Mesothelial cell of epicardium (in vitro differentiated cells): ENCODE data around the gene C3orf20. TPM values are rescaled to one million over a fixed set of nuclear protein-coding genes. Genes with fewer than 3 reads are reported as not detected.

Experiments used
- DNase-seq, 2 experiments: peaks; one replicate each; pipeline ENCODE4 v3.0.0; 2021; ENCODE audit warnings: low spot score in 2 of 2; ENCODE audit not compliant: unreplicated experiment in 2 of 2
- H3K27ac Mint-ChIP-seq: 2 replicates; pipeline ENCODE4 v1.8.0; 2021; ENCODE audit warnings: mixed read lengths
- H3K27me3 Mint-ChIP-seq: 2 replicates; pipeline ENCODE4 v1.8.0; 2021; ENCODE audit warnings: low read depth, mixed read lengths
- H3K36me3 Mint-ChIP-seq: 2 replicates; pipeline ENCODE4 v1.8.0; 2021; ENCODE audit warnings: mixed read lengths
- H3K4me1 Mint-ChIP-seq: 2 replicates; pipeline ENCODE4 v1.8.0; 2021; ENCODE audit warnings: mixed read lengths
- H3K4me3 Mint-ChIP-seq: 2 replicates; pipeline ENCODE4 v1.8.0; 2021; ENCODE audit warnings: mild to moderate bottlenecking, moderate library complexity, mixed read lengths
- H3K9me3 Mint-ChIP-seq: 2 replicates; pipeline ENCODE4 v1.8.0; 2021; ENCODE audit warnings: mixed read lengths
- CTCF ChIP-seq: fragments of 200-600 bp; sonication (generic); IDR thresholded peaks from one replicate; pipeline ENCODE4 v1.5.0; 2021; ENCODE audit warnings: antibody characterized with exemption; ENCODE audit not compliant: unreplicated experiment
- total RNA-seq: library from RNA; stranded (reverse); gene quantifications from 3 replicates; pipeline ENCODE4 v1.2.1, GENCODE V29; 2021

The C3orf20 gene
- 0.09 to 0.13 TPM (median 0.11 TPM) in 3 replicates for total RNA-seq

- Mint-ChIP-seq H3K4me3 (no peak within 1 kb of the TSS), H3K4me1 (peaks cover 2% of the 10 kb centered on the region), H3K9me3 (peaks cover under 1% of the 10 kb centered on the region), H3K36me3 (peaks cover 17% of the 10 kb centered on the region), H3K27ac (no peak within 1 kb of the TSS), H3K27me3 (no peaks in the 10 kb centered on the region)
- no peak for TF ChIP-seq CTCF
- DNase-seq = no peak
Observed at GRCh38 chr3:14674841-14675240, at the start of gene C3orf20. TSS of gene C3orf20 (plus strand) at chr3:14675141. CDS start at chr3:14682714, 7,573 bp downstream.

- no peak for TF ChIP-seq CTCF
- peaks cover 28% of the 10 kb centered on the region for H3K27me3 Mint-ChIP-seq
- DNase-seq = no peak
- H3K4me1 Mint-ChIP-seq = peaks cover 8% of the 10 kb centered on the region
- no peak overlapping the region for H3K4me3 Mint-ChIP-seq
- H3K9me3 Mint-ChIP-seq = peaks cover 7% of the 10 kb centered on the region
- H3K36me3 Mint-ChIP-seq = no peaks in the 10 kb centered on the region
- no peak overlapping the region for H3K27ac Mint-ChIP-seq
Observed at GRCh38 chr3:14625443-14625842, 49.5 kb upstream of the C3orf20 start.

GRCh38 chr3:14627815-14628214, 47.1 kb upstream of the C3orf20 start:
- no peak for TF ChIP-seq CTCF
- Mint-ChIP-seq H3K27me3 (peaks cover 36% of the 10 kb centered on the region), H3K27ac (no peak overlapping the region), H3K4me1 (peaks cover 8% of the 10 kb centered on the region), H3K9me3 (peaks cover 7% of the 10 kb centered on the region), H3K4me3 (no peak overlapping the region), H3K36me3 (no peaks in the 10 kb centered on the region)
- DNase-seq = no peak

GRCh38 chr3:14628406-14628805, 46.5 kb upstream of the C3orf20 start:
- Mint-ChIP-seq H3K27ac (no peak overlapping the region), H3K4me3 (no peak overlapping the region), H3K9me3 (peaks cover 7% of the 10 kb centered on the region), H3K36me3 (no peaks in the 10 kb centered on the region), H3K4me1 (peaks cover 8% of the 10 kb centered on the region), H3K27me3 (peaks cover 34% of the 10 kb centered on the region)
- TF ChIP-seq CTCF = no peak
- DNase-seq = no peak

- TF ChIP-seq CTCF = no peak
- no peak overlapping the region for H3K4me3 Mint-ChIP-seq
- H3K36me3 Mint-ChIP-seq = no peaks in the 10 kb centered on the region
- peaks cover 8% of the 10 kb centered on the region for H3K4me1 Mint-ChIP-seq
- H3K9me3 Mint-ChIP-seq = peaks cover 7% of the 10 kb centered on the region
- DNase-seq = no peak
- H3K27me3 Mint-ChIP-seq = peaks cover 43% of the 10 kb centered on the region
- H3K27ac Mint-ChIP-seq = no peak overlapping the region
Observed at GRCh38 chr3:14630404-14631100, 44.4 kb upstream of the C3orf20 start.

- H3K4me1 Mint-ChIP-seq = peaks cover 8% of the 10 kb centered on the region
- H3K27me3 Mint-ChIP-seq = peaks cover 47% of the 10 kb centered on the region
- no peak overlapping the region for H3K4me3 Mint-ChIP-seq
- no peaks in the 10 kb centered on the region for H3K36me3 Mint-ChIP-seq
- peaks cover 7% of the 10 kb centered on the region for H3K9me3 Mint-ChIP-seq
- no peak for TF ChIP-seq CTCF
- H3K27ac Mint-ChIP-seq = no peak overlapping the region
- DNase-seq = no peak
Observed at GRCh38 chr3:14631101-14631497, 43.8 kb upstream of the C3orf20 start.
